H9 (cell line): ENCODE data around the gene ATG7. TPM values are rescaled to one million over a fixed set of nuclear protein-coding genes. Genes with fewer than 3 reads are reported as not detected.

Experiments used
- DNase-seq: peaks from one replicate; pipeline ENCODE4 v3.0.0-alpha.2; 2017
- H2AFZ ChIP-seq: one replicate; pipeline ENCODE4 v1.6.1; 2013; ENCODE audit warnings: mild to moderate bottlenecking, low read length, control low read depth, moderate library complexity
- H2AK5ac ChIP-seq: 2 replicates; pipeline ENCODE4 v1.6.1; 2013; ENCODE audit warnings: low read length, control low read depth, mixed read lengths; ENCODE audit not compliant: insufficient read length
- H2BK120ac ChIP-seq: one replicate; pipeline ENCODE4 v1.6.1; 2013; ENCODE audit warnings: low read depth, mild to moderate bottlenecking, low read length, control low read depth, inconsistent platforms; ENCODE audit not compliant: poor library complexity, severe bottlenecking
- H2BK12ac ChIP-seq: 2 replicates; pipeline ENCODE4 v1.6.1; 2013; ENCODE audit warnings: low read length, control low read depth, mixed read lengths, low read depth; ENCODE audit not compliant: insufficient read length
- H2BK15ac ChIP-seq: 2 replicates; pipeline ENCODE4 v1.6.1; 2013; ENCODE audit warnings: low read depth, low read length, control low read depth
- H2BK20ac ChIP-seq: one replicate; pipeline ENCODE4 v1.6.1; 2013; ENCODE audit warnings: low read depth, mild to moderate bottlenecking, low read length, control low read depth, inconsistent platforms; ENCODE audit not compliant: poor library complexity, severe bottlenecking
- H2BK5ac ChIP-seq: 2 replicates; pipeline ENCODE4 v1.6.1; 2013; ENCODE audit warnings: low read length, control low read depth, mixed read lengths; ENCODE audit not compliant: insufficient read length
- H3K14ac ChIP-seq: 2 replicates; pipeline ENCODE4 v1.6.1; 2013; ENCODE audit warnings: low read length, control low read depth; ENCODE audit not compliant: insufficient read depth
- H3K18ac ChIP-seq: 2 replicates; pipeline ENCODE4 v1.6.1; 2013; ENCODE audit warnings: low read depth, mild to moderate bottlenecking, mixed read lengths, low read length, control low read depth; ENCODE audit not compliant: insufficient read length
- H3K23ac ChIP-seq: 2 replicates; pipeline ENCODE4 v1.6.1; 2013; ENCODE audit warnings: low read length, control low read depth, mixed read lengths, low read depth; ENCODE audit not compliant: insufficient read length
- H3K23me2 ChIP-seq: 2 replicates; pipeline ENCODE4 v1.6.1; 2013; ENCODE audit warnings: low read depth, mild to moderate bottlenecking, mixed read lengths, low read length, control low read depth; ENCODE audit not compliant: insufficient read length, poor library complexity, severe bottlenecking
- H3K27ac ChIP-seq: 2 replicates; pipeline ENCODE4 v1.5.1; 2013; ENCODE audit warnings: low read length, control low read depth, mixed read lengths, low read depth; ENCODE audit not compliant: insufficient read length
- H3K27me3 ChIP-seq: 2 replicates; pipeline ENCODE4 v1.6.1; 2013; ENCODE audit warnings: low read length, control low read depth, inconsistent platforms; ENCODE audit not compliant: insufficient read depth
- H3K4ac ChIP-seq: 2 replicates; pipeline ENCODE4 v1.6.1; 2013; ENCODE audit warnings: low read depth, mild to moderate bottlenecking, control low read depth, inconsistent platforms, low read length, moderate library complexity
- H3K4me1 ChIP-seq: 2 replicates; pipeline ENCODE4 v1.6.1; 2013; ENCODE audit warnings: low read length, control low read depth, inconsistent platforms; ENCODE audit not compliant: insufficient read depth
- H3K4me2 ChIP-seq: 2 replicates; pipeline ENCODE4 v1.6.1; 2013; ENCODE audit warnings: low read length, control low read depth, mixed read lengths; ENCODE audit not compliant: insufficient read length, insufficient read depth
- H3K56ac ChIP-seq: 2 replicates; pipeline ENCODE4 v1.6.1; 2013; ENCODE audit warnings: low read depth, mild to moderate bottlenecking, mixed read lengths, low read length, control low read depth; ENCODE audit not compliant: insufficient read length
- H3K79me1 ChIP-seq: 2 replicates; pipeline ENCODE4 v1.6.1; 2013; ENCODE audit warnings: low read depth, mild to moderate bottlenecking, moderate library complexity, low read length, control low read depth, inconsistent platforms; ENCODE audit not compliant: insufficient read depth, poor library complexity, severe bottlenecking
- H3K79me2 ChIP-seq: 2 replicates; pipeline ENCODE4 v1.6.1; 2013; ENCODE audit warnings: low read length, control low read depth, inconsistent platforms; ENCODE audit not compliant: insufficient read depth
- H3K9ac ChIP-seq: 2 replicates; pipeline ENCODE4 v1.6.1; 2013; ENCODE audit warnings: low read length, control low read depth, mixed read lengths; ENCODE audit not compliant: insufficient read length; ENCODE audit errors: extremely low read depth
- H3K9me3 ChIP-seq: one replicate; pipeline ENCODE4 v1.6.1; 2013; ENCODE audit warnings: low read depth, low read length, inconsistent platforms; ENCODE audit not compliant: control insufficient read depth
- H3T11ph ChIP-seq: one replicate; pipeline ENCODE4 v1.6.1; 2013; ENCODE audit warnings: mild to moderate bottlenecking, low read length, control low read depth, inconsistent platforms
- H4K20me1 ChIP-seq: one replicate; pipeline ENCODE4 v1.6.1; 2013; ENCODE audit not compliant: control insufficient read depth, insufficient read length, insufficient read depth
- H4K5ac ChIP-seq: 2 replicates; pipeline ENCODE4 v1.6.1; 2013; ENCODE audit warnings: low read depth, mild to moderate bottlenecking, mixed read lengths, low read length, control low read depth; ENCODE audit not compliant: insufficient read length
- H4K8ac ChIP-seq: replicated peaks from 2 replicates; pipeline ENCODE4 v1.6.1; 2013; ENCODE audit warnings: low read length, control low read depth, mixed read lengths, low read depth; ENCODE audit not compliant: insufficient read length
- H4K91ac ChIP-seq: 2 replicates; pipeline ENCODE4 v1.6.1; 2013; ENCODE audit warnings: low read depth, mild to moderate bottlenecking, moderate library complexity, mixed read lengths, low read length, control low read depth; ENCODE audit not compliant: insufficient read length
- H3K27ac Mint-ChIP-seq, 3 experiments: 2 replicates in 2 of 3; 3 replicates in 1 of 3; pipeline ENCODE4 v1.8.0; 2020 to 2021; ENCODE audit warnings: mixed read lengths in 3 of 3, mild to moderate bottlenecking in 1 of 3, moderate library complexity in 1 of 3
- H3K27me3 Mint-ChIP-seq: 2 replicates; pipeline ENCODE4 v1.8.0; 2021; ENCODE audit warnings: low read depth, mild to moderate bottlenecking, moderate library complexity, mixed read lengths
- H3K36me3 Mint-ChIP-seq, 3 experiments: 2 replicates in 2 of 3; 3 replicates in 1 of 3; pipeline ENCODE4 v1.8.0; 2020 to 2021; ENCODE audit warnings: low read depth in 3 of 3, mixed read lengths in 3 of 3; ENCODE audit not compliant: insufficient read depth in 1 of 3
- H3K4me1 Mint-ChIP-seq, 2 experiments: 2 replicates each; pipeline ENCODE4 v1.8.0; 2020; ENCODE audit warnings: mixed read lengths in 2 of 2
- H3K4me3 Mint-ChIP-seq, 2 experiments: 2 replicates in 1 of 2; 3 replicates in 1 of 2; pipeline ENCODE4 v1.8.0; 2020 to 2021; ENCODE audit warnings: mild to moderate bottlenecking in 2 of 2, mixed read lengths in 2 of 2, moderate library complexity in 1 of 2
- H3K9me3 Mint-ChIP-seq, 2 experiments: 2 replicates in 1 of 2; 3 replicates in 1 of 2; pipeline ENCODE4 v1.8.0; 2020; ENCODE audit warnings: mild to moderate bottlenecking in 2 of 2, mixed read lengths in 2 of 2, moderate library complexity in 1 of 2
- CTCF ChIP-seq: fragments of 200-600 bp; sonication (generic); conservative IDR thresholded peaks from 3 replicates; pipeline ENCODE4 v1.8.0; 2021; ENCODE audit warnings: antibody characterized with exemption, mild to moderate bottlenecking
- WGBS: extraction: QIAGEN DNeasy Blood & Tissue Kit; methylation state at CpG from one replicate; pipeline ENCODE4 v1.1.7; 2013; ENCODE audit warnings: missing lambda C conversion rate, low lambda C conversion rate, mixed read lengths; ENCODE audit not compliant: insufficient read length; ENCODE audit errors: extremely low coverage; 5-methylcytosine and 5-hydroxymethylcytosine counted together
- total RNA-seq: library from RNA; stranded (reverse); gene quantifications from 2 replicates; pipeline ENCODE4 v1.2.1, GENCODE V29; 2021

The ATG7 gene
- total RNA-seq, 1 experiment from 2014 or later = 17.9 TPM

- Mint-ChIP-seq H3K36me3 (no peaks in the 10 kb centered on the region; a peak in 1 of 7 replicates), H3K27ac (no peak overlapping the region), H3K9me3 (no peaks in the 10 kb centered on the region), H3K4me1 (peaks cover under 1 to 6% of the 10 kb centered on the region in 2 experiments; a peak in 2 of 4 replicates), H3K27me3 (no peaks in the 10 kb centered on the region), H3K4me3 (no peak overlapping the region)
- Histone ChIP-seq H2BK120ac (no peak overlapping the region), H3K9me3 (no peaks in the 10 kb centered on the region), H3K18ac (no peak overlapping the region), H3K14ac (no peak overlapping the region), H3K4me2 (no peak overlapping the region), H2AK5ac (no peak overlapping the region), H4K5ac (no peak overlapping the region), H4K91ac (no peak overlapping the region), H2AFZ (no peak overlapping the region), H3K79me1 (no peaks in the 10 kb centered on the region), H2BK15ac (no peak overlapping the region), H3K4ac (no peak overlapping the region), H2BK5ac (no peak overlapping the region), H3K79me2 (no peaks in the 10 kb centered on the region), H3K27me3 (no peaks in the 10 kb centered on the region), H3K23ac (no peak overlapping the region), H3K23me2 (no peaks in the 10 kb centered on the region), H2BK20ac (no peak overlapping the region), H3T11ph (no peak overlapping the region), H4K8ac (no peak overlapping the region), H3K56ac (no peak overlapping the region), H2BK12ac (no peak overlapping the region), H3K4me1 (no peaks in the 10 kb centered on the region), H3K9ac (no peak overlapping the region), H4K20me1 (no peaks in the 10 kb centered on the region), H3K27ac (no peak overlapping the region)
- whole genome bisulfite sequencing = no CpG with 5 or more reads among the region's 2 CpGs
- TF ChIP-seq CTCF = no peak
- no peak for DNase-seq
Observed at GRCh38 chr3:11373654-11374053, 101.5 kb downstream of the ATG7 start.
